Astrocyte (in vitro differentiated cells and primary cell): ENCODE data around the gene GHITM.

Source experiments
- EZH2 ChIP-seq: IDR thresholded peaks from 2 replicates; pipeline ENCODE4 v1.6.1; 2012; ENCODE audit warnings: mild to moderate bottlenecking, low read length, inconsistent platforms; ENCODE audit not compliant: insufficient read depth
- TF ChIP-seq, protein P1 (sequence below): IDR thresholded peaks from 2 replicates; pipeline ENCODE4 v1.5.1; 2011; ENCODE audit warnings: low read depth, mild to moderate bottlenecking, inconsistent platforms, low read length, moderate library complexity; ENCODE audit not compliant: insufficient read depth

- TF ChIP-seq, protein P1, sequence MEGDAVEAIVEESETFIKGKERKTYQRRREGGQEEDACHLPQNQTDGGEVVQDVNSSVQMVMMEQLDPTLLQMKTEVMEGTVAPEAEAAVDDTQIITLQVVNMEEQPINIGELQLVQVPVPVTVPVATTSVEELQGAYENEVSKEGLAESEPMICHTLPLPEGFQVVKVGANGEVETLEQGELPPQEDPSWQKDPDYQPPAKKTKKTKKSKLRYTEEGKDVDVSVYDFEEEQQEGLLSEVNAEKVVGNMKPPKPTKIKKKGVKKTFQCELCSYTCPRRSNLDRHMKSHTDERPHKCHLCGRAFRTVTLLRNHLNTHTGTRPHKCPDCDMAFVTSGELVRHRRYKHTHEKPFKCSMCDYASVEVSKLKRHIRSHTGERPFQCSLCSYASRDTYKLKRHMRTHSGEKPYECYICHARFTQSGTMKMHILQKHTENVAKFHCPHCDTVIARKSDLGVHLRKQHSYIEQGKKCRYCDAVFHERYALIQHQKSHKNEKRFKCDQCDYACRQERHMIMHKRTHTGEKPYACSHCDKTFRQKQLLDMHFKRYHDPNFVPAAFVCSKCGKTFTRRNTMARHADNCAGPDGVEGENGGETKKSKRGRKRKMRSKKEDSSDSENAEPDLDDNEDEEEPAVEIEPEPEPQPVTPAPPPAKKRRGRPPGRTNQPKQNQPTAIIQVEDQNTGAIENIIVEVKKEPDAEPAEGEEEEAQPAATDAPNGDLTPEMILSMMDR: no peak
- TF ChIP-seq EZH2: no peak
These were observed 39.9 kb downstream of the GHITM start for GRCh38 chr10:84179059-84179710.
